Hematopoietic multipotent progenitor cell (in vitro differentiated cells): ENCODE results near the gene CNST. TPM values are rescaled to one million over a fixed set of nuclear protein-coding genes. Genes with fewer than 3 reads are reported as not detected.
"Not testable (repeated sequence)": the region's sequence is repeated elsewhere in the genome, so short reads cannot be mapped to it uniquely, and the experiment has no call there.

ENCODE experiments used
- DNase-seq, 3 donors: peaks; one replicate each; pipeline ENCODE4 v3.0.0-alpha.2; 2011 to 2015; ENCODE audit warnings: low read depth in 2 of 3, low spot score in 2 of 3
- total RNA-seq: library from RNA; depleted of rRNA; stranded (reverse); fragments of >200 nt; gene quantifications from one replicate; pipeline ENCODE4 v1.2.3, GENCODE V29; 2012

The CNST gene
- total RNA-seq, 1 donor: 33.4 TPM

DNA sequence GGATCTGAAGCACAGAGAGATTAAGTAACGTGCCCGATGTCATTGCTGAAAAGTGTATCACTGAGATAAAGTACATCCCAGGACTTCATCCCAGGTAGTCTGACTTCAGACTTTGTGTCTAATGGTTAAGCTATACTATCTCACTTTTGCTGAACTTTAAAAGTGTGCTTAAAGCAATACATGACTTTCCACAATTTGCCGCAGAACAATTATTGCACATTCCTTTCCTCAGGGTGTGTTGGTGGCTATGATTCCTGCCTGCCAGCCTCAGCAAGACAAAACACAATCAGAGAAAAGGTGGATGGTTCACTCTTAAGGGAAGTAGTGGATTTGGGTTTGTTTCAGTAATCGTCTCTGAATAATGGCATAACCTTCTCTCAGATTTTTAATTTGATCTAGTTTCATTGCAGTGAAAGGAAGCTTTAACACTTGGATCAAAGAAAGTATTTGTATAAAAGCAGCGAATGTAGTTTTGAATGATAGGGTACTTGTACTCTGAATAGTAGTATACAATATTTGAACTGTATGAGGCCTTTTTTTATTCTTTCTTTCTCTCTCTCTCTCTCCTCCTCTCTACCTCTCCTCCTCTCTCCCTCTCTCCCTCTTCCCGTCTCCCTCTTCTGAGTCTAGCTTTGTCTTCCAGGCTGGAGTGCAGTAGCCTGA is 47.0 kb downstream of the CNST start:
- DNase-seq: no peak

DNA sequence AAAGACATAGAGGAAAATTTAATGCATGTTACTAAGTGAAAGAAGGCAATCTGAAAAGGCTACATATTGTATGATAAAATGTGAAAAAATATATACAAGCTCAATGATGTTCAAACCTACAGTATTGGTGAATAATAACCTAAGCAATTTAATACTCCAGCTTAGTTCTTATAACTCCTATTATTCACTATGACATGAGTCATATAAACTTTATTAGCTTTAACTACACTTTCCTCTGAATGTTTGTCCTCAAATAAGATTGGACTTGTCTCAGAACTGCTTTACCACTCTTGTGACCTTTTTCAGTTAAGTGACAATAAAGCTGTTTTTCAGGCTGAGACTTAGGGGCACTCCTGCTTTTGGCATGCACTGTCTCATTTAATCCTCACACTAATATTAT is 50.9 kb downstream of the CNST start:
- DNase-seq: no peak

DNA sequence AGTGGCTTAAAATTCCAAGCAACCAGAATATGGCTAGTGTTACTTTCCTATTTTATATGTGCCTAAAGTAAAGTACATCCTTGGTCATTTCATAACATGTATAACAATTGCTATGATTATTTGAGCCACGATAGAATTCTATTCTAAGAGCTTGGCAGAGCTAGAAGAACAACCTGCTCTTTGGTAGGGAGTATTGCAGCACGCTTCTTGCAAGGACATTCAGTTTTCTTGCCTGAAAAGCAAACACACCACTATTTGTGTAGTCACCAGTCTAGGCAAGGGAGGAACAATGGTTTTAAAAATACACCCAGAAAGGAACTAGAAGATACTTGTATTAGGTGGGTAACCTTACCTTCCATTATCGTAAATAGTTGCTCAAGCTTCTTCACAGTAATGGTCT is 51.5 kb downstream of the CNST start:
- no peak for DNase-seq

DNA sequence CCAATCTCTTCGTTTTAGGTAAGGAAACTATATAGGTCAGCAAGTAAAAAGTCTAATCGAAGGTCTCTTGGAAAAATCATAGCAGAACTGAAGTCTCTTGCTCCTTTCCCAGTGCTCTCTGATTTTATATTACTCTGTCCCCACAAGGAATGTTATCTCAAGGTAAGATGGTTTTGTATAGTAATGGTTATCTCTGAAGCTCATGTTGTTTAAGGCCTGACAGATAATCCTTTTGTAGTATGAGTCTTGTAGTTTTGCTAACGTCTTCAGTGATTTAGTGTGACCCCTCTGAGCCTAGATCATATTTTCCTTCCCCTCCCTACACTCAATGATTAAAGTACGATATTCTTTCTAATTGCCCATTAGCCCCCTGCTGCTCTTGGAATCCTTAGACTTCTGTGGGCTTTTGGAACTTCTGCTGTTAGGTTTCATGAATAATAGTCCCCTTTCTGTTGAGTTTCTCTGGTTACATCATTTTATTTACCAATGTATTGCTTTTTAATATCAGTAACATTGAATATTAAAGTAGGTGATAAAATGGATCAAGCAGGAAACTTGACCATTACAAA is 52.1 kb downstream of the CNST start:
- no peak for DNase-seq

DNA sequence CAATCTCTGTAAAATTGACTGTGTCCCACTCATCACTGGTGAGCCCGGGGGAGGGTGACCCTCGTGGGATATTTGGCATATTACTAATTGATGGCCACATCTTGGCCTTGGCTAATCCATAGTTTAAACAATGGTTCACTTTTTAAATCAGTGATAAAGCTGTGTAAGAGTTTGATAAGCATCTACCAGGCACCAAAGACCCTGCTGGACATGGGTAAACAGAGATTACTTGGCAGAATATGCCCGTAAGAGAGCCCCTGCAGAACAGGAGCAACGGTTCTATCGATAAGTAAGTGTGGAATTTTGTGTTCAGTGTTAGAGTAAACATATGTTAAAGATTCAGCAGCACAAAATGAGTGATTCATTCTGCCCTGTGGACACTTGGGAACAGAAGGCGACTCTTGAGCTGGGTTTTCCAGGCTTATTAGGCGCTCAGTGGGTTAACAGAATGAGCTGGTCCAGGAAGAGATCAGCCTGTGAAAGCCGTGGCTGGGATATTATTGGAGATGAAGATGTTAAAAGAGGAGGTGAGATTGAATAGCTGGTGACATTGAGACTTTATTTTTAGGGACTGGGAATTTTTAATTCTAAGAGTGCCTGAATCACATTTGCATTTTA is 55.9 kb downstream of the CNST start:
- DNase-seq: no peak

DNA sequence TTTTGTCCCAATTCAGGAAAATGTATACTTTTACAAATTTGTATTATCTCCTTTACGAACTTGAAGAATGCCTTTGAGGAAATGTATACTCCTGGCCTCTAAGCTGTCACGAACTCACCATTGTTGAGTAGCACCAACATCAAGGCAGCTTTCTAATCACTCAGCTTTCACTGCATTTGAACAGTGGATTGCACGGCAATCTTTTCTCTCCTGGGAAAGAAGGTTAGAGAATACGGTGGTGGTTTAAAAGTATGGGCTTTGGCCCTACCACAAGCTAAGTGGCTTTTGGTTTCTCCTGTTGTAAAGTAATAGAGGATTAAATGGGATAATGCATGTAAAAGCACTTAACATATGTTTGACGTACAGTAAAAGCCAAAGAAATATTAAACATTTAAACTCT is 57.8 kb downstream of the CNST start:
- no peak for DNase-seq

DNA sequence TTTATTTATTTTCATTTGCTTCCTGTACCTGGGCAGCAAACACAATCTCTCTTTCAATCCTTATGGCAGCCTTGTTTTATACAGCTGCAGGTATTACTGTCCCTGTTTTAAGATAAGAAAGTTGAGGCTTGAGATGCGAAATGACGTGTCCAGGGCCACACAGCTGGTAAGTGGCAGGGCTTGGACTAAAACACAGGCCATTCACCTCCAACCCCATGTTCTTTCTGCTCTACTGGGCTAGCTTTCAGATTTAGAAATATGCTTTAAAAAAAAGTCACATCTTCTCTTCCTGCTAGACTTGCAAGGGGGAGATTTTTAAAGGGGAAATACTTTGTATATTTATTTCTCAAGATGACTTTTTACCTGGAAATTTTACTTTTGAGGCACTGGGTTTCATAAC is 62.8 kb downstream of the CNST start:
- DNase-seq: no peak

DNA sequence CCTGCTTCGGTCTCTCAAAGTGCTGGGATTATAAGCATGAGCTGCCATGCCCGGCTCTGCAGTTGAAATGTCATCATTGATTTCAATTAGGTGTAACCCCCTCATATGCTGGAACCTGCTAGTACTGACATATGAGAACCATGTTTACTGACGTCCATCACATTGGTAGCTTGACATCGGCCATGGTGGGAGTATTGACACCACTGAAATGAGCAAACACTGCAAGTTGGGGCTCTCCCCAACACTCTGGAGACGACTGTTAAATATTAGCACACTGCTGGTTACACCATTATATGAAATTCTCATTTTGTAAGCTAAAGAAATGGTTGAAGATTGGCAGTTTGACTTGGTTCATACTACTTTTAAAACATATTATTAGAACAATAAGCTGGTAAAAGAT is 63.7 kb downstream of the CNST start:
- DNase-seq: no peak

DNA sequence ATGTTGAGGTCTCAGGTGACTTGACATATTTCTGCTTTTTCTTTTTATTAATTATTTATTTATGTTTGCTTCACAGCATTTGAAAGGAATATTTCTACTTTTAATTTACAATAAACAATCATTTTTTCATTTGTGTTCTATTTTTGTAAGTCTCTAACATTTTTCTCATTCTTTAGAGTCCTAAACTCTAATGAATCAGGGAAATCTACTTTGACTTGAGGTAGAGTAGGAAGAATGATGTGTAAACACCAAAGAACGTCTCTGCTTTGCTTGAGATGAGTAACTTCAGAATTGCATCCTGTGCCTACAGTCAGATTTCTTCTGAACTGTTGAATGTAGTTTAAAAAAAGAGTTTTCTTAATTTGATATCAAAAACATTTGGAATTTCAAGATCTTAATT is 65.2 kb downstream of the CNST start:
- DNase-seq: no peak

DNA sequence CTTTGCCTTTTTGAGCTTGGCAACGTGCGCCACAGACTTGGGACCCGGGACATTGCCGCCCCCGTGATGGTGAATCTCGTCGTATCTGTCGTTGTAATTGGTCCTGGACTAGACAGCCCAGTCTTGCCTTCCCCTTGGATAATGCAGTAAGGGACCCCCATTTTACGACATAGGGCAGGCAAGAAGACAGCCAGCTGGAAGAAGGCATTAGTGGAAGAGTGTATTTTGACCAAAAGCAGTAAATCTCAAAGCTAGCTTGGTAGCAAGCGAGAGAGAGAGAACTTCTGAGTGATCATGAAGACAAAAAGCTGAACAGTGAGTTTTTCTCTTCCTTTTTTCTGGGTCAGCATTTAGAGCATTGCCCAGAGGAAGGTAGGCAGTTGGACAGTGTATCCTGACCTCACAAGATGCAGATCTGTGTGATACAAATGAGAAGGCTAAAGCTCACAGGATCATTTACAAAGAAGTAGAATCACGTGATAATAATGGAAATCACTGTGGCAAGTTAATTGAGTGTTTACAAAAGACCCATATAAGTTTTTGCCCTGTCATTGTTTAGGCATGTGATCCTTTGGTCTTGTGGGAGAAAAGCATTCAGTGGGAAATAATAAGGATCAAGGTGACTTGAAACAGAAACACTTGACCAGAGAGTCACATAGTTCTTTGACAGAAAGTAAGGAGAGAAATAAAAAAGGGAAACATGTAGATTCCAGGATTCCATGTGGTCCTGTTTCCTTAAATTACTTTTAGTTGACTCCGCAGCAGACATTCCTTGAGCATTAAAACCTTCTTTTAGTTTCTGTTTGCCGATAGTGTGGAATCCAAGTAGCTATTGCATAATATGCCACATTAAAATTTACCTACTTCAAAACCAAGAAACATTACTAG is 66.3 kb downstream of the CNST start:
- no peak for DNase-seq

DNA sequence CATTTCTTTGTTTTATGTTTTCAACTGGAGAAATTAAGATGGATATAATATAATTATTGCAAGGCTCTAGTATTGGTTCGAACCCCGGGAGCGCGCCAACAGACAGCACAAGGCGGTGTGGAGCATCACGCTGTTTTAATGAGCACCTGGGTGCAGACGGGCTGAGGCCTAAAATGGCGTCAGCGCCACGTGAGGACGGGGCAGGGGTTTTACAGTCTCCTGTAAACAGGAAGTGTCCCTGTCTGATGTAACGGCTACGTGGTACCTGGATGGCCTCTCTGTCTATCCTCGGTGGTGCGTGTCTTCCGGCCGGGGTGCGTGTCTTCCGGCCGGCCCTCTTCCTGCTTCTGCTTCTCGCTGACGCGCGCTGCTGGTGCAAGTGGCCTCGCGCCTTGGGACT is 68.4 kb downstream of the CNST start:
- DNase-seq: not testable (repeated sequence)

DNA sequence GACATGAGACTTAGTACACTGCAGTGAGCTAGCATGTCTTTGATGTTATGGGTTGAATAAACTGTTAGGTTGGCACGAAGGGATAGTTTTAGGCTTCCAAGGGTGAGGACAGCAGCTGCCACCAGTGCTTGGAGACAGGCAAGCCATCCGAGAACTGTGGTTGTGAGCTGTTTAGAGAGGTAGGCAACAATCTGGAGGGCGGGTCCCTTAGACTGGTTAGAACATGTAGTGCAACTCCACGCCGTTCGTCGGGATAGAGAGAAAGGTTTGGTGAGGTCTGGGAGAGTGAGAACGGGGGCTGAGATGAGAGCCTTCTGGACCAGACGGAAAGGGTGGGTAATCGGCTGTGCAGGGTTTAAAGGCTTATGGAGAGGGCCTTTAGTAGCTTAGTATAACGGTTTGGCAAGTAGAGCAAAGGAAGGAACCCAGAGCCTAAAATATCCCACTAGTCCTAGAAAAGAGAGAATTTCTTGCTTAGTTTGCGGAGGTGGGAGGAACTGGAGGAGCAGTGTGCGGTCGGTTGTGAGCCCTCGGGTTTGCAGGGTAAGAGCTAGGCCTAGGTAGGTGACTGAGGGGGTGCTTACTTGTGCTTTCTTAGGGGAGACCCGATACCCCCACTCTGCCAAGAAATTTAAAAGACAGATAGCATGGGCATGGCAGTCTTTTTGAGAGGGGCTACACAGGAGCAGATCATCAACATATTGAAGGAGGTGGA is 72.8 kb downstream of the CNST start:
- DNase-seq: no peak

DNA sequence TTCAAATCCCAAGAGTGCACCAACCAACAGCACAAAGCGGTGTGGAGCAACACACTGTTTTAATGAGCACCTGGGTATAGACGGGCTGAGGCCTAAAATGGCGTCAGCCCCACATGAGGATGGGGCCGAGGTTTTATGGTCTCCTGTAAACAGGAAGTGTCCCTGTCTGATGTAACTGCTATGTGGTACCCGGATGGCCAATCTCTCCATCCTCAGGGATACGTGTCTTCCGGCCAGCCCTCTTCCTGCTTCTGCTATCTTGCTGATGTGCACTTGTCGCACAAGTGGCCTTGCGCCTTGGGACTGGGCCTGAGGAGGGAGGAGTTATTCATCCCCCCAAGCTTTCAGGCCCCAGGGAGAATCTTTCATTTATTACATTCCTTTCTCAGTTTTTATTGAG is 73.5 kb downstream of the CNST start:
- no peak for DNase-seq

DNA sequence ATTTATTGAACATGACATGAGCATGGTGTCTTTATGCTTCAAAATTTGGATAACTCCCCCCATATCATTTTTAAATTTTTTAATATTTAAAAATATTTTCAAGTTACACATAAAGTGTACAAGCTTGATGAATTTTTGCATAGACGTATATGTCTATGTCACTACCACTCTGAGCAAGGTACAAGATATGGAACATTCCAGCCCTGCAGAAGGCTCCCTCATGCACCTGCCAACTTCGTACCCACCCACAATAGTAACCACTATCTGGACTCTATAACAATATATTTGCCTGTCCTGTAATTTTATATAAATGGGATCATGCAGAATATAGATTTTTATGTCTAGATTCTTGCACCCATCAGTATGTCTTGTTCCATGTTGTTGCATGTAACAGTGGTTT is 74.5 kb downstream of the CNST start:
- no peak for DNase-seq

DNA sequence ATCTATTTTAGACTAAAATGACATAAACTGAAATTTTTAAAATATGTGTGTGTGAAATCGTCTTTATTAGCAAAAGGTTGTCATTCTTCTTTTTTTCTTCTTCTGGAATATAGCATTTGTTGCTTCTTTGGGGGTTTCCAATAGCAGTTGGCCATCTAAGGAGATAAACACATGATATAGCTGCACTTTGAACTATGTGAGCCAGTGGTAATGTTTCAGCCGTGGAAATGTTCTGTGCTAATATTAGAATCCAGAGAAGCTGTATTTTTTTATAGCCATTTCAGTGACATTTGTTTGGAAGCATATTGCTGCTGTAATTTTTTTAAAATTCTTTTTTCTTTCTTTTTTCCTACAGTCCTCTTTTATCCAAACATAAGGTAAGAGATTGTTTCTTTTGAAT is 75.1 kb downstream of the CNST start:
- DNase-seq: no peak

DNA sequence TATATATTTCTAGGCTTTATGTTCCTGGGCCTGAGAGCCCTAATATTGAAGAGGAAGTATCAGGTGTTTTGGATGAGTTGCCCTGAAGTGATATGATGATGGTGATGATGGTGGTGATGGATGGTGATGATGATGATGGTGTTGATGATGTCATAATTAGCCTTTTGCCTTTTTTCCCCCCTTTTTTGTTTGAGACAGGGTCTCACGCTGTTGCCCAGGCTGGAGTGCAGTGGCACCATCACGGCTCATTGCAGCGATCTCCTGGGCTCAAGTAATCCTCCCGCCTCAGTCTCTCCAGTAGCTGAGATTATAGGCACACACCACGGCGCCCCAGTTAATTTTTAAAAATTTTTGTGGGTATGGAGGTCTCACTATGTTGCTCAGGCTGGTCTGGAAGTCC is 76.5 kb downstream of the CNST start:
- DNase-seq: no peak

DNA sequence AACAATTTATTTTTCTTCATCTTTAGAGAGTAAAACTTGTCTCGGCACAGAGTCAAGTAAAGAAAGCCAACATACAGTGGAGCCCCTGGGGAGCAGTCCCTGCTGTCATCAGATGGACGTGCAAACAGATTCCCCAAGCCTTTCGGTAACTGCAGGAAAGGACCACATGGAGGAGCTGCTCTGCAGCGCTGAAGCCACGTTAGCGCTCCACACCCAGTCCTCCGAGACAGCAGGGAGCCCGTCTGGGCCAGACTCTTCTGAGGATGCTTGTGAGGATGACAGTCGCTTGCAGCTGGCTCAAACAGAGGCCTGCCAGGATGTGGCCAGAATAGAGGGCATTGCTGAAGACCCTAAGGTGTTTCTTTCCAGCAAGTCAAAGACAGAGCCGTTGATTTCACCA is 80.9 kb downstream of the CNST start:
- DNase-seq: no peak

DNA sequence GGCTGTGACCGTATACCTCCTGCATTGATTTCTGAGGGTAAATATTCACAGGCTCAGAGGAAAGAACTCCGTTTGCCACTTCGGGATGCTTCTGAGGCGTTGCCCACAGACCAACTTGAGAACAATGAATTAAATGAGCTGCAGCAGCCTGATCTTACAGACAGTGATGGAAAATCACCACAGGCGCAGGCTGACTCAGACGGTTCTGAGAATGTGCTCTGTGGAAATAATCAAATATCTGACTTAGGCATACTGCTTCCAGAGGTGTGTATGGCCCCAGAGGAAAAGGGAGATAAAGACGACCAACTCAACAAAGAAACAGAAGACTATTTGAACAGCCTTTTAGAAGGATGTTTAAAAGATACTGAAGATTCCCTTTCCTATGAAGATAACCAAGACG is 81.3 kb downstream of the CNST start:
- DNase-seq: no peak

DNA sequence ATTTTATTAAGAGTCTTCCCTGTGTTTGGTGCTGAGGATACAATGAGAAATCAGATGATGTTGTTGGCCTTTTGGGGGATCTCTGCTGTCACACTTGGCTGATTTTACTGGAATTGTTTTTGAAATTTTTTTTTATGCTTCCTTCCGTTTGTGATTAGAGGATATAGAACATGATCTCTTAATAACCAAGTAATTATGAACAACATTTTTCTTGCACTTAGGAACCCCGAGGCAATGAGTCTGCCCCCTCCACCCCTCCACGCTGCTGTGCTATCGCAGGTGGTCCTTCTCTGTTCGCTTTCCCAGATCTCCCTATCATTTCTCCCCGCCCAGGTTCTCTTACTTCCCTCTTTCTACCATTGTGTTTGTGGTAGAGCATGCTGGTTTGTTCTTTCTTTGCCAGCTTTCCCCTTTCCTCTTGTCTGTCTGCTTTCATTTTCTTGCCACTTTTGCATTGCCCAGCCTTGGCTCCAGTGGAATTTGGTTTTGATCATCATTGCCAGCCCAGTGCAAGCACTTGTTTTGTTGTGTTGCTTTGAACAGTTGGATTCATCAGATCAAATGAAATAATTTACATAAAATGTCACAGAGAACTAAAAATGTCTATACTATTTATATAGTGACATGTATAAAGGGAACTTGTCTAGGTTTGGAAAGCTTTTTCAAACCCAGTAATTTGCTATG is 84.9 kb downstream of the CNST start:
- no peak for DNase-seq

DNA sequence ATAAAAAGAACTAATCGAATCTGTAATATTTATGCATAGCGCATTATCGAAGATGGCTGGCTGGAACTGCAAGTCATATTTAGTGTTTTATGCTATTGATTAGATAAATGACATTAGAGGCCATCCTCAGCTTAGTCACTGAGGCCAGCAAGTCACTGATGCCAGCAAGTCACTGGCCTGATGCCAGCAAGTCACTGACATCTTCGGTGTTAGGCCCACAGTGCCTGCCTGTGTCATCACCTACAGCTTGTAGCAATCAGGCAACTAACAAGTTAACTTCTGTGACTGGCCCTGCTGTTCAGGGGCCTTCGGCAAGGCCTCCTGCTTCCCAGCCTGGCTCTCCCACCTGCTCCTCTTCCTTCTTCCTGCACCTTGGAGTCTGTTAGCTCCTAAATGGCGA is 92.3 kb downstream of the CNST start:
- DNase-seq: no peak
